ENCODE results near the gene GRIN2A.

Gene GRIN2A

DNA sequence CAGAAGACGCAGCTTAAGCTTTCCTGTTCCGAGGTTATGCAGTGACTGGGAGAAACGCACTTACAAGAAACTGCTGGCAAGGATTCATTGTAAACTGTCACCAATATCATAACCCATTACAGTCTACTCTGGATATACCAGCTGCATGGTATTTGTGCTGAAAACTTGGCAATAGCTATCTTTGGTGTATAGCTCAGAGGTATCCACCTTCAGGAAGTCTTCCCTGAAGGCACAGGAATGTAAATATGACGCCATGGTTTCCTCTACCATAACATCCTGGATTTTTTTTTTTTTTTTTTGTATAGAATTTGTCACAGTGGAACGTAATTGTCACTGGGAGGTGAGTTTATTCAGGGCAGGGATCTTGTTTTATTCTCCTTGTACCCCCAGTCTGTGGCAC, 406.2 kb downstream of the GRIN2A start:
- DNase-seq (ENCODE audit: low read depth in 1 of 2, low spot score in 1 of 2) = no peak
- no peak overlapping the region for H3K27ac ChIP-seq (replicated peaks)
- no peaks in the 10 kb centered on the region for H3K27me3 ChIP-seq (ENCODE audit: insufficient read depth, poor library complexity, severe bottlenecking)
- TF ChIP-seq, protein P1, sequence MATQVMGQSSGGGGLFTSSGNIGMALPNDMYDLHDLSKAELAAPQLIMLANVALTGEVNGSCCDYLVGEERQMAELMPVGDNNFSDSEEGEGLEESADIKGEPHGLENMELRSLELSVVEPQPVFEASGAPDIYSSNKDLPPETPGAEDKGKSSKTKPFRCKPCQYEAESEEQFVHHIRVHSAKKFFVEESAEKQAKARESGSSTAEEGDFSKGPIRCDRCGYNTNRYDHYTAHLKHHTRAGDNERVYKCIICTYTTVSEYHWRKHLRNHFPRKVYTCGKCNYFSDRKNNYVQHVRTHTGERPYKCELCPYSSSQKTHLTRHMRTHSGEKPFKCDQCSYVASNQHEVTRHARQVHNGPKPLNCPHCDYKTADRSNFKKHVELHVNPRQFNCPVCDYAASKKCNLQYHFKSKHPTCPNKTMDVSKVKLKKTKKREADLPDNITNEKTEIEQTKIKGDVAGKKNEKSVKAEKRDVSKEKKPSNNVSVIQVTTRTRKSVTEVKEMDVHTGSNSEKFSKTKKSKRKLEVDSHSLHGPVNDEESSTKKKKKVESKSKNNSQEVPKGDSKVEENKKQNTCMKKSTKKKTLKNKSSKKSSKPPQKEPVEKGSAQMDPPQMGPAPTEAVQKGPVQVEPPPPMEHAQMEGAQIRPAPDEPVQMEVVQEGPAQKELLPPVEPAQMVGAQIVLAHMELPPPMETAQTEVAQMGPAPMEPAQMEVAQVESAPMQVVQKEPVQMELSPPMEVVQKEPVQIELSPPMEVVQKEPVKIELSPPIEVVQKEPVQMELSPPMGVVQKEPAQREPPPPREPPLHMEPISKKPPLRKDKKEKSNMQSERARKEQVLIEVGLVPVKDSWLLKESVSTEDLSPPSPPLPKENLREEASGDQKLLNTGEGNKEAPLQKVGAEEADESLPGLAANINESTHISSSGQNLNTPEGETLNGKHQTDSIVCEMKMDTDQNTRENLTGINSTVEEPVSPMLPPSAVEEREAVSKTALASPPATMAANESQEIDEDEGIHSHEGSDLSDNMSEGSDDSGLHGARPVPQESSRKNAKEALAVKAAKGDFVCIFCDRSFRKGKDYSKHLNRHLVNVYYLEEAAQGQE (IDR thresholded peaks at IDR 0.05; ENCODE audit: insufficient replicate concordance, low read depth) = no peak
- TF ChIP-seq SPI1 (IDR thresholded peaks at IDR 0.05; ENCODE audit: borderline replicate concordance, low read depth) = no peak
- no peak overlapping the region for H3K4me3 ChIP-seq (replicated peaks; ENCODE audit: insufficient read depth, low read length)

DNA sequence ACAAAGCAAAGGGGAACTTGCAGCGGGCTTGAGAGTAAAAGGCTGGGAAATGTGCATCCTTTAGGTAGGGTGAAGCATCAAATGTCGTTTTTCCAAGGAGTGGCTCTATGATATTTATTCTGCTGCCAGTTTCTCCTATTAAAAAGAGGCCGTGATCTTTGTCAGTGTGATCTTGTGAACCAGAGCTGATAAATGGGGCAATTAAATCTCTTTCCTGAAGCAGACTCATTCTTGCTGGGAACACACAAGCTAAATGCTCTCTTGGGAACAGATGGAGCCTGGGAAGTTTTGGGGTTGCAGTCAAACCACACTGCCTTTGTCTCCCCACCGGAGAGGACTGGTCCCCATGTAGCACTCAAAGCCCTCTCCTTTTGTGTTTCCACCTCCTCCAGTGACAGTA, 408.9 kb downstream of the GRIN2A start:
- Histone ChIP-seq H3K27ac (replicated peaks) (no peak overlapping the region), H3K27me3 (ENCODE audit: insufficient read depth, poor library complexity, severe bottlenecking) (no peaks in the 10 kb centered on the region), H3K4me3 (replicated peaks; ENCODE audit: insufficient read depth, low read length) (no peak overlapping the region)
- DNase-seq (ENCODE audit: low read depth in 1 of 2, low spot score in 1 of 2) = no peak
- TF ChIP-seq, protein P2, sequence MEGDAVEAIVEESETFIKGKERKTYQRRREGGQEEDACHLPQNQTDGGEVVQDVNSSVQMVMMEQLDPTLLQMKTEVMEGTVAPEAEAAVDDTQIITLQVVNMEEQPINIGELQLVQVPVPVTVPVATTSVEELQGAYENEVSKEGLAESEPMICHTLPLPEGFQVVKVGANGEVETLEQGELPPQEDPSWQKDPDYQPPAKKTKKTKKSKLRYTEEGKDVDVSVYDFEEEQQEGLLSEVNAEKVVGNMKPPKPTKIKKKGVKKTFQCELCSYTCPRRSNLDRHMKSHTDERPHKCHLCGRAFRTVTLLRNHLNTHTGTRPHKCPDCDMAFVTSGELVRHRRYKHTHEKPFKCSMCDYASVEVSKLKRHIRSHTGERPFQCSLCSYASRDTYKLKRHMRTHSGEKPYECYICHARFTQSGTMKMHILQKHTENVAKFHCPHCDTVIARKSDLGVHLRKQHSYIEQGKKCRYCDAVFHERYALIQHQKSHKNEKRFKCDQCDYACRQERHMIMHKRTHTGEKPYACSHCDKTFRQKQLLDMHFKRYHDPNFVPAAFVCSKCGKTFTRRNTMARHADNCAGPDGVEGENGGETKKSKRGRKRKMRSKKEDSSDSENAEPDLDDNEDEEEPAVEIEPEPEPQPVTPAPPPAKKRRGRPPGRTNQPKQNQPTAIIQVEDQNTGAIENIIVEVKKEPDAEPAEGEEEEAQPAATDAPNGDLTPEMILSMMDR (IDR thresholded peaks at IDR 0.05; ENCODE audit: insufficient read depth, low read length) = no peak
- TF ChIP-seq POLR2AphosphoS5 (IDR thresholded peaks at IDR 0.05; ENCODE audit: low read depth) (no peak), SPI1 (IDR thresholded peaks at IDR 0.05; ENCODE audit: borderline replicate concordance, low read depth) (no peak), GABPA (IDR thresholded peaks at IDR 0.05; ENCODE audit: low read depth) (no peak)
- TF ChIP-seq, protein P1 (IDR thresholded peaks at IDR 0.05; ENCODE audit: insufficient replicate concordance, low read depth) = no peak

DNA sequence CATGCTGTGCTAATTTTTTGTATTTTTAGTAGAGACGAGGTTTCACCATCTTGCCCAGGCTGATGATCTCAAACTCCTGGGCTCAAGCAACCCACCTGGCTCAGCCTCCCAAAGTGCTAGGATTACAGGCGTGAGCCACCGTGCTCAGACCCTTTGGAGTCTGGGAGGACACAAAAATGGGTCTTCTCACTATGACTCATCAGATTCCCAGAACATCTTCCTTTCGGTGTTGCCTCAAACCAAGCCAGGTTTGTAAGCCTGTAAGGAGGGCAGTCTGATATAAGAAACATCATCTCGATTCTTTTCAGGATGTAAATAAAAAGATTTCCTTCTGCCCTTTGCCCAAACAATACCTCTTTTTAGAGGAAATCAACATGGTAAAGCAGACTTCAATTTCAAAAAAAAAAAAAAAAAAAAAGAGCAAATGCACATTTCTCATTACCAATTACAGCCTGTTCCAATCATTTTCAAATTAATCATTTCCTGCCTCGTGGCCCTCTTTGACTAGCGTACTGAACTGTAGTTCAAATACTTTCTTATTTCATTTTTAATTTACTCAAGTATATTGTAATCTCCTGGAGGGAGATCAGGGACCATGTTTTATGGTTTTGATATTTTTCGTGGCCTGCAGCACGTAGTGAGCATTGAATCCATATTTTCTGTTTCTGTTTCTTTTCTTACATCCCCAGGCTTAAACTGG, 409.6 kb downstream of the GRIN2A start:
- DNase-seq (ENCODE audit: low read depth in 1 of 2, low spot score in 1 of 2) = no peak
- Histone ChIP-seq H3K4me3 (replicated peaks; ENCODE audit: insufficient read depth, low read length) (no peak overlapping the region), H3K27me3 (ENCODE audit: insufficient read depth, poor library complexity, severe bottlenecking) (no peaks in the 10 kb centered on the region), H3K27ac (replicated peaks) (no peak overlapping the region)
- TF ChIP-seq, protein P2 (IDR thresholded peaks at IDR 0.05; ENCODE audit: insufficient read depth, low read length) = no peak
- TF ChIP-seq POLR2AphosphoS5 (IDR thresholded peaks at IDR 0.05; ENCODE audit: low read depth) (no peak), SPI1 (IDR thresholded peaks at IDR 0.05; ENCODE audit: borderline replicate concordance, low read depth) (no peak), GABPA (IDR thresholded peaks at IDR 0.05; ENCODE audit: low read depth) (no peak)
- TF ChIP-seq, protein P1 (IDR thresholded peaks at IDR 0.05; ENCODE audit: insufficient replicate concordance, low read depth) = no peak

Measured in HL-60 (cell line).